ENCODE measurements around the gene CAMK2B. TPM values are rescaled to one million over a fixed set of nuclear protein-coding genes. Genes with fewer than 3 reads are reported as not detected.

Gene CAMK2B
- polyA plus RNA-seq (ENCODE audit: insufficient read length in 3 of 3) = 1 to 10 TPM; 1.6 to 2.7 (median 1.7) TPM

GRCh38 chr7:44325201-44325671, at the start of gene CAMK2B:
Gene CAMK2B, minus strand, starts transcription at chr7:44325594. Its CDS starts 173 bp downstream, at chr7:44325421.
- DNase-seq (ENCODE audit: low read depth in 3 of 3, low spot score in 2 of 3) = no peak

- no peak for DNase-seq (ENCODE audit: low read depth in 3 of 3, low spot score in 2 of 3)
Observed at GRCh38 chr7:44374007-44374763, 48.8 kb upstream of the CAMK2B start.

- no peak for DNase-seq (ENCODE audit: low read depth in 3 of 3, low spot score in 2 of 3)
Observed at GRCh38 chr7:44373418-44373740, 48.0 kb upstream of the CAMK2B start.

- no peak for DNase-seq (ENCODE audit: low read depth in 3 of 3, low spot score in 2 of 3)
Observed at GRCh38 chr7:44372560-44373417, 47.4 kb upstream of the CAMK2B start.

DNA sequence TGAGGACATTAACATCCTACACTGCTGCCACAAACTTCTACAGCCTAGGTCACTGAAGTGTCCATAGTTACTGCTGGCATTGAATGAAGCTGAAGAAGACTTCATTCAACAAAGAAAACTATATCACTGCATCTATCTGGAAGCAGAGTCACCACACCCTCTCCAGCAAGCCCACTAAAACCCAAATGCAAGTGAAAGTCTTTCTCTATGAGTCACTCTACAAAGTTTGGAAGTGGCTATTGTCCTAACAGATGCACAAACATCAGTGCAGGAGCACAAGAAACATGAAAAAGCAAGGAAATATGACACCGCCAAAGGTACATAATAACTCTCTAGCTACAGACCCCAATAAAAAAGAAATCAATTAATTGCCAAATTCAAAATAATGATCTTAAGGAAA, 43.5 kb upstream of the CAMK2B start:
- no peak for DNase-seq (ENCODE audit: low read depth in 3 of 3, low spot score in 2 of 3)

- no peak for DNase-seq (ENCODE audit: low read depth in 3 of 3, low spot score in 2 of 3)
Observed at GRCh38 chr7:44368455-44368854, 43.1 kb upstream of the CAMK2B start.

GRCh38 chr7:44367475-44368043, 42.2 kb upstream of the CAMK2B start:
- no peak for DNase-seq (ENCODE audit: low read depth in 3 of 3, low spot score in 2 of 3)

DNA sequence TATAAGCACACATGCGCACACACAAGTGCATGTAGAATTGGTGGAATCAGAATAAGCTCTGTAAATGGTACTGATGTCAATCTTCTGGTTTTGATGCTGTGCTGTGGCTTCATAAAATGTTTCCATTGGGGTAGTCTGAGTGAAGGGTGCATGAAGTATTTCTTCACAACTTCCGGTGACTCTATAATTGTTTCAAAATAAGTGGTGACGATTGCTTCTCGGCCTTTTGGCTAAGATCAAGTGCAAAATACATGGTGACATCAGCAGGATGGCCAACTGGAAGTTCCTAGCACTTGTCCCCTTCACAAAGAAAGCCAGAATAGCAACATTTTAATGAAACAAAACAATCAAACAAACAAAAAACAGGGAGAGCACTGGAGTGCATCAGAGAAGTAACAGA, 41.6 kb upstream of the CAMK2B start:
- DNase-seq (ENCODE audit: low read depth in 3 of 3, low spot score in 2 of 3) = no peak

GRCh38 chr7:44353668-44354067, 28.3 kb upstream of the CAMK2B start:
- no peak for DNase-seq (ENCODE audit: low read depth in 3 of 3, low spot score in 2 of 3)

- DNase-seq (ENCODE audit: low read depth in 3 of 3, low spot score in 2 of 3) = no peak
Observed at GRCh38 chr7:44348851-44349781, 23.7 kb upstream of the CAMK2B start.

GRCh38 chr7:44348300-44348699, 22.9 kb upstream of the CAMK2B start:
- no peak for DNase-seq (ENCODE audit: low read depth in 3 of 3, low spot score in 2 of 3)

- no peak for DNase-seq (ENCODE audit: low read depth in 3 of 3, low spot score in 2 of 3)
Observed at GRCh38 chr7:44347546-44348114, 22.2 kb upstream of the CAMK2B start.

GRCh38 chr7:44346063-44346462, 20.7 kb upstream of the CAMK2B start:
- DNase-seq (ENCODE audit: low read depth in 3 of 3, low spot score in 2 of 3) = no peak

- DNase-seq (ENCODE audit: low read depth in 3 of 3, low spot score in 2 of 3) = no peak
Observed at GRCh38 chr7:44341401-44341800, 16.0 kb upstream of the CAMK2B start.

- no peak for DNase-seq (ENCODE audit: low read depth in 3 of 3, low spot score in 2 of 3)
Observed at GRCh38 chr7:44338600-44338999, 13.2 kb upstream of the CAMK2B start.

DNA sequence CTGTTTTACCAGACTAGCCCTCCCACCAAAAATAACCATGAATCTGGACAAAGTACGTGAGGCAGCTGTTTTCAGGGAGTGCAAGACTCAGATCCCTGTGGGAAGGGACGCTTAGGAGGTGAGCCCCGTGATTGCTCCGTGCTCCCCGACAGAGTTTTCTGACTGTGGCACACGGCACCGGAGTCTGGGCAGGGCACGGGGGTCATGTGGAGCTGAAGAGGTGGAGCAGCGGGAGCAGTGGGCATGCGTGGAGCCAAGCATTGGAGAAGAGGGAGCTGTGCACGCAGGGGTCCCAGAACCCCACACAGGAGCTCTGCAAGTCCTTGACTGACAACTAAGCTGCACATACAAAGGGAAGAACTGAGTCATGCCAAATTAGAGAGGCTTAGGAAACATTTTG, 11.1 kb upstream of the CAMK2B start:
- DNase-seq (ENCODE audit: low read depth in 3 of 3, low spot score in 2 of 3) = no peak

DNA sequence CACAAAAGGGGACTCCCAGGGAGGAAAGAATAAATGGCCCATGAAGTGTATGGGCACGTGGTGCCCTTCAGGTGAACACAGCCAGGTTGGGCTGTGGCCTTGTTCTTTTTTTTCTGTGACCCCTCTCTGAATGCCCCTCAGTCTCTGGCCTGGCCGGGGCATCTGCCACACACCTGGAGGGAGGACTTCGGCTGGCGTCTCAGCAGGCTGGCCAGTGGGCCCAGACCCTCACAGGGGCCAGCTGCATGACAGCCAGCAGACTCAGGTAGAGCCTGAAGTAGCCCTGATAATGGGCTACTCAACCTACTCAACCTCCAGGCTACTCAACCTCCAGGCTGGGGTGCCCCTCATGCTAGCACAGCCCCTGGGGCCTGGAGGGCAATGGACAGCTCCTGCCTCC, 9.8 kb upstream of the CAMK2B start:
- no peak for DNase-seq (ENCODE audit: low read depth in 3 of 3, low spot score in 2 of 3)

DNA sequence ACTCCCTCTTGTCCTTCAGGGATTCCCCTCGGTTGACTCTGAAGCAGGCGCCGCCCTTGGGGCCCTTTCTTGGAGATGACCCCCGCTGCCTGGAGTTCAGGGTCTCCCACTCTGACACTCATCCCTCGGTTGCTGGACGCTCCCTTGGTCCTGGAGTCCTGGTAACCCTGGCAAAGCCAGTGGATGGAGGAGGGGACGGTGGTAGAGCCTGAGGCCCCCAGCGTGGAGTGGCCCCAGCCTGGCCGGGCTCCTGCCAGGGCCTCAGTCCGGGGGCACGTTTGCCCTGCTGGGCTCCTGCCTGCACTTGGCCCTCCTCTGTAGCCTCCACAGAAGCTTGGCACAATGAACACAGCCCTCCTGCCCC, 9.3 kb upstream of the CAMK2B start:
- DNase-seq (ENCODE audit: low read depth in 3 of 3, low spot score in 2 of 3) = no peak

GRCh38 chr7:44333911-44334733, 8.7 kb upstream of the CAMK2B start:
- DNase-seq (ENCODE audit: low read depth in 3 of 3, low spot score in 2 of 3) = no peak

Data from right renal cortex interstitium (tissue), 3 donors.